AG20443 (cell line): ENCODE data around the gene RAI1.
"Not testable (repeated sequence)": the region's sequence is repeated elsewhere in the genome, so short reads cannot be mapped to it uniquely, and the experiment has no call there.

Experiments used
- DNase-seq: peaks from one replicate; pipeline ENCODE4 v3.0.0; 2012; ENCODE audit warnings: low spot score, mixed read lengths

RAI1 gene

DNA sequence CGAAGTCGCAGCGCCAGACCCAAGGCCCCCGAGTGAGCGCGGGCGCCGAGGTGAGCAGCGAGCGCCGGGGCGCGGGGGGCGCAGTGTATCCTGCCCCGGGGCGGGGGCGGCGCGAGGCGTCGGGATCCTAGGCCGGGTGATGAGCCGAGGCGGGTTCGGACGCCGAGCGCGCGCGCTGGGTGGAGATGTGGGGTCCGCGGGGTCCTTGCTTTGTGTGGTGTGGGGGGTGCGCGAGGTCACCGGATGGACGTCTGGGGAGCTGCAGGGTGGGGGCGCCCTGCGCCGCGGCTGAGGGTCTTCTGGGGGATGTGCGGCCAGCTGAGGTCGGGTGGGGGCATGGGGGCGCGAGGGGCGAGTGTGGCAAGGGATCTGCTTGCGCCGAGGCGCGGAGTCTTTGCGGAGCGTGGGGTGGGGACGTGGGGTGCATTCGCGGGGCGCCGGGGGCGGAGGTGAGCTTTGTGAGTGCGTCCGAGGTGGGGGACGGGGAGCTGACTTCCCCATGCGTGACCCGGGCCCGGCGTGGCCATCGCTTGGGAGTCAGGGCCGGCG is 560 bp downstream of the RAI1 start:
- no peak for DNase-seq

DNA sequence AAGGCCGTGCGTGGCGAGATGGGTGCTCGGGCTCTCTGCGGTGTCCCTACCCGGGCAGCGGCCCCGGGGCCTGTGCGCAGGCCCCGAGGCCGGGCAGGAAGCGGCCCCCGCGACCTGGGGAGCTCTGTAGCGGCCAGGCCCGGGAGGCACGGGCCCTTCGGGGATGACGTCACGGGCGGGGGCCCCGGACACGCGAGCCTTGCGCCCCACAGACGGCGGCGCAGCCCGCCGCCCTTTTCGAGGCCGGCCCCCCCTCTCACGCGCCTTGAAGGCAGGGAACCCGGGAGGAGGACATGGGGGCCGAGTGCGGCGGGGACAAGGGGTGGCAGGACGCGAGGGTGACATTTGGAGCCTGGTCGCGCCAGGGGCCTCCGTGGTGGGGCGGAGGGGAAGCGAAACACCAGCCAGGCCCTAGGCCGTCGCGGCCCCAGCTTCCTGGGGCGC is 1.1 kb downstream of the RAI1 start:
- peak; percentile 73 for DNase-seq

DNA sequence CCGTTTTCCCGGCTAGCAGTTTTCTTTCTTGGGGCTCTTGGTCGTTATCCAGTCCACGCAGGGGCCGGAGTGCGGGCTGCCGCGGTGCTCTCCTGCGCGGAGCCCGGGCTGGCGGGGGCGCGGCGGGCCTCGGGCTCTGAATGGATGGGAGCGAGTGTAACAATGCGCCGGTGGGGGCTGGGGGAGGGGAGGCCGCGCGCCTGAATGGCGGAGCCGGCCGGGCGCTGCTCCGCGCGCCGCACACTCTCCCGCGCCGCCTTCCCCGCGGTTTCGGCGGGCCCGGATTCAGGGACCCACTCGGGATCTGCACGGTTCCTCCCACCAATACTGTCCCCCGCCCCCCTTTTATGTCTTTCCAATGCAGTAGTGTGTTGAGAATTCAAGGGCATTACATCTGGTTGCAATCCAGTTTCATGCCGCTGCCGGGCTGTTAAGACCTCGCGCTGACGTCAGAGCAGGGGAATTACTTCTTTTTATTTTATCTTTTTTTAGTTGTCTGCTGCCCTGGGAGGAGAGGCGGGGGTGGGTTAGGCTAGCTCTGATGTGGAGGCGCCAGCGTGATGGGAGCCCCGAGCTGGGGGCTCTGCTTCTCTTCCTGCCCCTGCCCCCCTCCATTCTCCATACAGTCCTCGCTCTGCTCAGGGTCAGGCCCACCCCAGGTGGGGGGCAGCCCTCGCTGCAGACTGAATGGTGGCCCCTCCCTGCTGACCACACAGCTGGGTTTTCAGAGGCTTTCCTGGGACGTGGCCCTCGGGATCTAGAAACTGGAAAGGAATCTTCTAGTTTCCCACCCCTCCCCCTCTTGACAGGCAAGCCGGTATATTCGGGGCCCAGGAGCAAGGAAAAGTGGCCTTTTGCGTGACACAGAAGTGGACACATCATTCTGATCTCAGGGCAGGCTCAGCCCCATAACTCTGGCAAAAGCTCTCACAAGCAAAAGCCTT is 1.8 kb downstream of the RAI1 start:
- DNase-seq: peak; percentile 70

DNA sequence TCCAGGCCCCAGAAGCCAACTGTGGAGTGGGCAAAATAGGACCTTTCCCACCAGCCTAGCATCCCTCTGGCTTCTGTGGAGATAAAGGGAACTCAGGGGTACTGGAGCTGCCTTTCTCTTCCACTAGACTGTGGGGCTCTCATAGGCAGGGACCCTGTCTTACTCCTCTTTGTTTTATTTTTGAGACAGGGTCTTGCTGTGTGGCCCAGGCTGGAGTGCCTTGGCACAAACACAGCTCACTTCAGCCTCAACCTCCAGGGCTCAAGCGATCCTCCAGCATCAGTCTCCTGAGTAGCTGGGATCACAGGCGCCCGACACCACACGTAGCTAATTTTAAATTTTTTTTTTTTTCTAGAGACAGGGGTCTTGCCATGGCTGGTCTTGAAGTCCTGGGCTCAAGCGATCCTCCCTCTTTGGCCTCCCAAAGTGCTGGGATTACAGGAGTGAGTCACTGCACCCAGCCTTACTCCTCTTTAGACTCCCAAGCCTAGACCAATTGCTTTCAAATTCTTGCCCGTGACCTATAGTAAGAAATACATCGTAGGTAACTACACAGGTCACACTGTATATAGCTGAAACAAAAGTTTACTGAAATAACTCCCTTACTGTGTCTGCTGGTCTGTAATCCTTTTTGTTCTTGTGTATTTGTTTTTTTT is 2.6 kb downstream of the RAI1 start:
- no peak for DNase-seq

DNA sequence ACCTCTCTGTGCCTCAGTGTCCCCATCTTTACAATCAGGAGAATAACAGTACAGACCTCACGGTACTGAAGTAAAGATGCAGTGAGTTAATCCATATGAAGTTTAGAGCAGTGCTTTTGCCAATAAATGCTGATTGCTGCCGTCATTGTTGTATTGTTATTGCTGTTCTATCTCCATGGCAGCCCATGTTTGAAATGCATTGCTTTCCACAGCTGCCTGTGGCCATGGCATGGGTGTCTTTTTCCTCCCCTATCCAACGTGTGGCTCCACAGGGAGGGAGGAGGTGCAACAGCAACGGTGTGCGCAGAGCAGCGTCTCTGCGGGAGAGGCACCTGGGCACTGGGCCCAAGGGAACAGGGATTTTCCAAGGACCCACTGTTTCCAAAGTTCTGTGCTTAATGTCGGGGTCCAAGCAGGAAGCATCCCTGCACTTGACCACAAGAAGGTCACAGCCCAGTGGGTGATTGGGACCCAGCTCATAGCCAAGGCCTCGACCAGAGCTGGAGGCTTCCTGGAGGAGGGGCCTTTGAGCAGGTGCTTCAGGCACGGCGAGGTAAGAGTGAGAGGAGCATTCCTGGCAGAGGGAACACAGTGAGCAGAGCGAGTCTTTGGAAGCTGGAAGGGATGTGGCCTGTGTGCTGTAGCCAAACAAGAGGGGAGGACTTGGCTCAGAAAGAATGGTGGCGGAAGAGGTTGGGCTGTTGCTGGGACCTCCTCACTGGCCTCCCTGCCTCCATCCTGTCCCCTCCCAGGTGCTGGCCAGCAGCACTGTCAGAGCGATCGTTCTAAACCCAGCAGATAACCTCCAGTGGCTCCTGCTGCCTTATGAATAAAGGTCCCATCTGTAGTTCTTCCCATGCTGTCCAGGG is 3.9 kb downstream of the RAI1 start:
- DNase-seq: no peak

DNA sequence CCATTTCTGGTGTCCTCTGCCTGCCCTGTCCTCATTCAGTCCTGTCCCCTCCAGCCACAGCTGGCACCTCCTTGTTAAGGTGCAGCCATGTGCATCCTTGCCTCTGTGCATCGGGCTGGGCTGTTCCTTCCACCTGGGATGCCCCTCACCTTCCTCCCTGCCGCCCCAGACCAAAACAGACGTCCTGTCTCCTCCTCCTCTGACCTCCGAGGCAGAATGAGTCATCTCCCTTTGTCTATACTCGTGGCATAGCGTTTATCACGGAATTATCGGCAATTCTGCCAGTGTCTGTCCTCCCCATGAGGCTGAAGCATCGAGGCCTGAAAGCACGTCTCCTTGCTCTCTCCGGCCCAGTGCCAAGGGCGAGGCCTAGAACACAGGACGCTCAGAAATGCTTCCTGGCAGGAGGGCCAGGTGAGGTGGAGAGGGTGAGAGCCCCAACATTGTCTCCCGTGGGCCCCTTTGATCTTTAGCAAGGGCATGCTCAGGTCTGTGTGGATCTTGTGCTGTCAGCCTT is 4.6 kb downstream of the RAI1 start:
- DNase-seq: peak; percentile 70

DNA sequence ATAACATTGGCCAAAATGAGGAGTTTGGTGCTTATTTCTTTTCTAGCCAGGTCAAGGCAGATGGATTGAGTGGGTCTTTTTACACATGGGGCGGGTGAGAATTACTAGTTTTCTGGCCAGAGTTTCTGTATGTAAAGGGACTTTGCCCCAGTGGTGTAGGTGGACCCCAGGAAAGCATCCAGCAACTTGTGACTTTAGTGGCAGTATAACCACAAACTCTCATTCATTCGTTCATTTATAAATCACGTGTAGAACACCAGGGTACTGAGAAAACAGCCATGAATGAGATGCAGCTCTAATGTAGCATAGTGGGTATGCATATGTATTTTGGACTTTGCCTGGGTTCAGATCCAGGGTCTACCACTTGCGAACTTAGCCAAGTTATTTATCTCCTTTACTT is 8.1 kb downstream of the RAI1 start:
- no peak for DNase-seq

DNA sequence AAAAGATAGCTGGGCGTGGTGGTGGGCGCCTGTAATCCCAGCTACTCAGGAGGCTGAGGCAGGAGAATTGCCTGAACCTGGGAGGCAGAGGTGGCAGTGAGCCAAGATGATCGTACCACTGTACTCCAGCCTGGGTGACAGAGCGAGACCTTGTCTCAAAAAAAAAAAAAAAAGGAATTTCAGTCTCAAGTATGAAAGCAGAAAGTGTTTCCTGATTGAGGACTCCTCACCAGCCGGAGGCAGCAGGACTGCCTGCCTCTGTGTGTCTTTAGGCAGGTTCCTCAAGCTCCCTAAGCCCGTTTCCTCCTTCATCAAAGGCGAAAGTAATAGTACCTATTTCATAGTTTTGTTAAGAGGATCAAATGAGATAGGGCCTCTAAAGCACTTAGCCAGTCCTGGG is 9.0 kb downstream of the RAI1 start:
- not testable (repeated sequence) for DNase-seq

DNA sequence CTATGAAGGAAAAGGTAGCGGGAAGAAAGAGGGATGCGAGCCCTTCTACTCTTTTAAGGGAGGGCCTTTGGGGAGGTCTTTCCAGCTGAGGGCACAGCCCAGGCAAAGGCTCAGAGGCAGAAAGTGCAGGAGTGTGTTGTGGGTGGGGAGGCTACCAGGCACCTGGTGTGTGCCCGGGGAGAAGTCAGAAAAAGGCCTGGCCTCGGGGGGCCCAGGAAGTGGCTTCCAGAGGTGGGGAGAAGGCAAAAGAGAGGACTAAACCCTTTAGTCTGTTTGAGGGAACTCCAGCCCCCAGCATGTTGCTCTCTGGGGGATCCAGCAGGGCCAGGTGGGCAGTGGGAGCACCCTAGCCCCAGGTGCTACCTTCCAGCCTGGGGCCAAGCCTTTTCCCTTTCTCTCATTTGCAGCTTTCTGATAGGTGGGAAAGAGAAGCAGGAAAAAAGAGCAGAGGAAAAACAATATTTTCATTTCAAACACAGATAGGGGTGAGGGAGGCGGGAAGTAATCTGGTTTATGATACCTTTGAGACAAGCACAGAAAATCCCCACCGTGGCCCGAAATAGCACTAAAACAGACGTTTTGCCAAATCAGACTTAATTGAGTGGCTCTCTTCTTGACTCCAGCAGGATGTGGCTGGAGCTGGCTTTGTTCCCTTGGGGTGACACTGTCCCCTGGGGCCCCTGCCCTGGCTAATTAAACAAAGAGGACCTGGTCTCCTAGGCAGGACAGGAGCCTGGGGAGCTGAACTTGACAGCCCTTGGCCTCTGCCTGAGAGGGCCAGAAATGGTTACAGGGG is 10.4 kb downstream of the RAI1 start:
- DNase-seq: no peak

DNA sequence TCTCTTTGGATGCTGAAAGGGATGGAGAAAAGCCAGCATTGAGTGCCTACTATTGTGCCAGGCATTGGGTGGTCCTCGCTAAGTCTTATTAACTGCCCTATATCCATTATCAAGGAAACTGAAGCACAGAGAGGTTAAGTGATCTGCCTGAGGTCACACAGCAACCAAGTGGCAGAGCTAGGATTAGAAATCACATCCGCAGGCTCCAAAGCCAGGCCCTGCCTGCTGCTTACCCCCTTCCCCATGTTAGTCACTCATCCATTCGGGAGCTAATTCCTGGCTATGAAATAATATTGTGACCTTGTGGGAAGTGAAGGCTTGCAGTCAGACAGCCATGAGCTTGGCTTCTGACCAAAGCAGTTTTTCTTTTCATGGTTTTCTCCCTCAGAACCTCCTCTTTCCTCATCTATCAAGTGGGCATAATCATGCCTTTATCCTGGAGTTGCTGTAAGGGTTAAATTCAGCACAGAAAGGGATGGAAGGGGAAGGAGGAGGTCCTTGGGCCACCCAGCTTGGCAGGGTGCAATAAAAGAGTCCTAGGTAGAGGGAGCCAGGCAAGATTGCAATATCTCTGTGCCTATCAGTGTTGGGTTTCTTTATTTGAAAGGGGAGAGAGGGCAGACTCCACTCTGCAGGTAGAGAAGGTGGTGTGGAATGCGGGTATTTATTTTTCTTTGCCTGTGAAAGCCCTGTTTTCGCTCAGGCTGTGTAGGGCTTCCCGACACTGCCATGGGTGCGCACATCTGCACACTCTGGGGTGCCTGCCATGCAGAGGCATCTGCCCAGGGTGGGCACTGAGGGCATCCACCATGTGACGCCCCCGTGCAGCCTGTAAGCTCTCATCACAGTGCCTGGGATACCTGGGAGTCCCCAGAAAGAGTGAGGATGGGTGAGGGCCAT is 11.3 kb downstream of the RAI1 start:
- DNase-seq: no peak

DNA sequence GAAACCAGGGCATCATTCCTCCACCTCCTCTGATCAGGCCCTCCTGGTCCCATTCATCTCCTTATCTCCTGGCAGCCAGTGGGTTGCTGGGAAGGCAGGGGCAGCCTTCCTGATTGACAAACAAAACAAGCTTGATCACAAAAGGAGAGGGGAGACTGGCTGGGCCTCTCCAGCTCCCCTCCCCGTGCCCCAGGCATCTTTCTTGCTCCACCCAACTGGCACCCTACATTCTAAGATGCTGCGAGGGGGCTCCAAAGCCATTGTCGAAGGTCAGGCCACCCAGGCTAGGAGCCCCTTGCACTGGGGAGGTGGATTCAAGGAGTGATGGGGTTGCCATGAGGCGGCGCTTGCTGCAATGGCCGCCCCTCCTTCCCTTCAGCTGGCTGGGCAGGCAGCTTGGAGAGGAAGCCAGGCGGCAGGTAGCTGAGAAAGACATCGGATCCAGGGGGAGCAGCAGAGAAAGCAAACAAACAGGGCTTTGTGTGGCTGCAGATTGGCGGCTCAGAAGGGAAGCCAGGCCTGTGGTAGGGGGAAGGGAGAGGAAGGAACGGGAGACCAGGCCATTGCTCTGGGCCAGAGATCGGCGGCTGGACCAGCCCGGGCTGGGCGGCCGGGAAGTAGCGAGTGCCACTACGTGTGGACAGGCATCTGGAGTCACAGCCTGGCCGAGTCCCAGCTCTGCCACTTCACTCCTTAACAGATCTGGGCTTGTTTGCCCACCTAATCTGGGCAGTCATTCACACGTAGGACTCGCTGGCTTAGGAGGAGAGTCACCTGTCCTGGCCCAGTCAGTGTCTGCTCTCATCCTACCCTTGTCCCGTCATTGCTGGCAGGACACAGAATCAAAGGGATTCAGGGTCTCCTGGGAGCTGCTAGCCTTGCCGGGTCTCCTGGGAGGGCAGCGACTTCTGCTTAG is 12.3 kb downstream of the RAI1 start:
- DNase-seq: no peak

DNA sequence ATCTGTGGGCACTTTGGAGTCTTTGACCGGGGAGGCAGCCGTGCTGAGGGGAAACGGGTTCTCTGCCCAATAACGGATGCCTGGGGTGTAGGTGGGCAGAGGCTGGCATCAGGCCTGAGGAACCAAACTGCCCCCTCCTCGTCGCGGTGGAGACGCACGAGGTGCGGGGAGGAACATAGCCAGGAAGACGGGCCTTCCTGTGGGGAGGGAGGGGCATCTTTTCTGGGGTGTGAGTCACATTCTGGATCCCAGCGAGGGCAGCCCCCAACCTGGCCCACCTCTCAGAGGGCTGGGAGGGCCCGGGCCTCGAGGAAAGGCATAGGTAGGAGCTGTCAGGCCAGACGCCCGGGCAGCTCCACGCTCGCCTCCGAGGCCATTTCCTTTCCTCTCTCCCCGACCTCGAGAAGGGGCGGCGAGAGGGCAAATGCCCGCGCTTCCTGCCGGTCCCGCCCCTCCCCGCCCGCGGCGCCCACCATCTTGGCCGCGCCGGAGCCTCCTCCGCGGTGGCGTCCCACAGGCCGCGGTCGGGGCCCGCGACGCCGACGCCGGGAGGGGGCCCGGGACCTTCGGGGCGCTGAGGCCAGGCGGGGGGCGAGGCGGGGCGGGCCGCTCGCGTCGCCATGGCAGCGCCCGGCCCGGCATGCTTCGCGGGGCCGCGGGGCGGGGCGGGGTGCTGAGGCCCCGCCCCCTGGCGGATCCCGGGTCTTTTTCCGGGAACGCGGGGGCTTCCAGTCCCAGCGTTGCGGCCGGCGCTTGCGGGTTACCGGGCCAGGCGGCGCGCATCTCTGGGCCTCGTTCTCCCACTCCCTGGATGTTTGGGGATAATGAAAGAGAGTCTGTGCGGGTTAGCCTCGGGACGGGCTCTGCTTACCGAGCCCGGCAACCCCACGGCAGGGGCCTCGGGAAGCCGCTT is 13.2 kb downstream of the RAI1 start:
- DNase-seq: peak; percentile 92

DNA sequence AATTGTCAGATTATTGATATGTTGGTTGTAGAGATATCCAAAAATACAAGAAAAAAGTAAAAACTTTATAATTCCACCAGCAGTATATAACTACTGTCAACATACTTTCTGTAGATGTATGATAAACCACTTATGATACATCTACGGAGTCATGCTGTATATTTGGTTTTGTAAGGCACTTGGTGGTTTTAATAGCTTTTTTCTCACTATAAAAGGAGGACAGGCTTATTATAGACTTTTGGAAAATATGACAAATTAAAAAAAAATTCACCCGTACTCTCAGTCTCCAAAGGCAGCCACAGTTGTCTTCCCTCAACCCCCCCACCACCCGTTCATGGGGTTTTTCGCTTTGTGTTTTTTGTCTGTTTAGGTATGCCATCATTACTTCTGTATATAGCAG is 14.8 kb downstream of the RAI1 start:
- DNase-seq: no peak

DNA sequence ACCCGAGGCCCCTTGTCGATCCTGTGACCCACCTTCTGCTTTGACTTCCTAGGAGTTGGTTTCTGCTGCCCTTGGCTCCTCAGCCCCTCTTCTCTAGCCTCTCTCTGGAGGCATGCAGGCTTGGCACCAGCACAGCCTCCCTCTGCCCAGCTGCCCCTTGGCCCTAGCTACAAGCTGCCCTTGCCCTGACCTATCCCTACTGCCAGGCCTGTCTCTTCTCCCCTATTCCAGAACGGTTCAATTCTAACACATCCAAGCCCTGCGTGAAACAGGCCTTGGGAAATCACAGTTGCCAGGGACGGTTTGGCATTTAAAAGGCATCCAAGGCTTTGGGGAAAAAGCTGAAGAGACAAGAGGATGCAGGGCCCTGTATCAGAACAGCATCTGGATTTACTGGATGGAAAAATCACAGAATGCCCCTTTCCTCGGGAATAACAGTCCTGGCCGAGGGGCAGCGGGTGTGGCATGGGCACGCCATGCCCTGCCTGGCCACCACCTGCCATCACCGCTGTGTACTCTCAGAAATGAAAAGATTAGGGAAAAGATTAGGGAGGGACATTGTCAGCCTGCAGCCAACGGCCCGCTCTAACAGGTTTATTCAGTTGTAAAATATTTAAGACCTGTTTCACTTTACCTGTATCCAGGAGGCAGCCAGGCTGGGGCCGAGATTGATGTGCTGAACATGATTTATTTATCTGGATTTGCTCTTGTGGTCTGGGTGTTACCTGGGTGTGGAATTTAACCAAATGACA is 15.8 kb downstream of the RAI1 start:
- DNase-seq: no peak

DNA sequence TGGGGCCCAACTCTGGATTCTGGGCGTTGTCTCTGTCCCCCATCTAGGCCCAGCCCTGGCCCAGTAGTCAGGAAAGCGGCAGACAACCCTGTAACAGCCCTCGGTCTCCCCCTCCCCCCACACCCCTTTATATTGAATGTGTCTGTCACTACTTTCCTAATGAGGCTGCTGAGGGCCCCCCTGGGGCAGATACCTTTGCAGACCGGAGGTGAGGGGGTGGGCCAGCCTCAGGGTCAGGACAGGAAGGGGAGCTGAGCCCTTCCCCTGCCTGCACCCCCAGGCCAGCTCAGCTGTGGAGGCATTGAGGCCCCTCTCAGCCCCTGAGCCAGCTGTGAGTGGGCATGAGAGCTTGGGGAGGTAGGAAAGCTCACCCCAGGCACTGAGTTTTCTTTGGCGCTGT is 17.1 kb downstream of the RAI1 start:
- DNase-seq: no peak

DNA sequence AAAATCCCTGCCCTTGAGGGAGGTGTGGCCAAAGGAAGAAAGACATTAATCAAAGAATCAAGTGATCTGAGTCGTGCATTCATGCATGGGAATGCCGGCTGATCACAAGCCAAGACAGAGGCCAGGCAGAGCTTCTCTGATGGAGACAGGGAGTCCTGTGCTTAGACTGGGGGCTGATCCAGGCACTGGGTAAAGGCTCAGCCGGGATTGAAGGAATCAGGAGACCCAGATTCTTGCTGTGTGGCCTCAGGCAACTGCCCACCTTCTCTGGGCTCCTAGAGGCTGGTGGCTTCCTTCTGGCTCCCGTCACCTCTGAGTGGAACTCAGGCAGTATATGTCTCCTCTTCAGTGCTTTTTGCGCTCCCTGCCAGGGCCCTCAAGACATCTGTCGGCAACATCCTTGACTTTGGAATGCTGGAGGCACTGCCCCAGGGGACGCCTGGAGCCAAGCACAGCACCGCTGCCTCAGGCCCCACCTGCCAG is 17.7 kb downstream of the RAI1 start:
- DNase-seq: peak; percentile 56

DNA sequence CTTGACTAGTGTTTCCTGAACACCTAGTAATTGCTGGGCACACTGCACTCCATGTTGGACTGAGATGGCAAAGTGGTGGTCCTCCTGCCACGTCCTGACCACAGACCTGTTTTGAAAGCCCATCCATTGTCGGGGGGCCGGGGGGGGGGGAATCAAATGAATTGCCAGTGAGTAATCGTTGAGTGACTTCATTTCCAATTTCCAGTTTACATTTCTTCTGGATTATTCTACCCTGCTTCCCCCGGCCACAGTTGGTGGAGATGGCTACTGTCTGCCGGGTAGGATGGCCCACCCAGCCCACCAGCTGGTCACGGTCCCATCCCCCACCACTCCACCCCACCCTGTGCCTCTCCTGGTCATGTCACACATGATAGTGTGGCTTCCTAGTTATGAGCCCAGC is 18.2 kb downstream of the RAI1 start:
- no peak for DNase-seq
